AG04450 (cell line): ENCODE measurements around the gene GJB3. TPM values are rescaled to one million over a fixed set of nuclear protein-coding genes. Genes with fewer than 3 reads are reported as not detected.

Experiments
- CTCF ChIA-PET: fragments of 300-600, 350-600 bp; formaldehyde crosslinking; extraction: SDS; loops from one replicate; lab custom pipeline; 2022; ENCODE audit warnings: antibody characterized with exemption, inconsistent platforms; lab: Charles Lee
- POLR2A ChIA-PET: fragments of 350-600 bp; formaldehyde crosslinking; extraction: SDS; loops from one replicate; lab custom pipeline; 2021; ENCODE audit warnings: antibody characterized with exemption, inconsistent platforms; lab: Yijun Ruan, JAX
- DNase-seq: peaks from one replicate; pipeline ENCODE4 v3.0.0-alpha.2; 2011; ENCODE audit warnings: low read depth, low spot score
- H3K27ac ChIP-seq: one replicate; pipeline ENCODE4 v1.5.1; 2012; ENCODE audit warnings: low read depth, low read length, control low read depth
- H3K27me3 ChIP-seq: one replicate; pipeline ENCODE4 v1.6.0; 2012; ENCODE audit warnings: low read length; ENCODE audit not compliant: control insufficient read depth, insufficient read depth
- H3K4me3 ChIP-seq: 2 replicates; pipeline ENCODE4 v1.5.1; 2011; ENCODE audit warnings: mild to moderate bottlenecking, low read depth, low read length, control low read depth
- H3K9me3 ChIP-seq: 2 replicates; pipeline ENCODE4 v1.5.1; 2012; ENCODE audit warnings: low read length; ENCODE audit not compliant: control insufficient read depth, insufficient read depth
- CTCF ChIP-seq: IDR thresholded peaks from 2 replicates; pipeline ENCODE4 v1.5.1; 2011; ENCODE audit warnings: low read depth, low read length, control low read depth, inconsistent platforms
- polyA plus RNA-seq: library from polyadenylated mRNA; depleted of rRNA; stranded (reverse); fragments of >200 nt; gene quantifications from 2 replicates; pipeline ENCODE4 v1.2.3, GENCODE V29; 2011

GJB3 gene
- polyA plus RNA-seq, 1 experiment, result not detected

GRCh38 chr1:34794001-34794789 lies 13.2 kb downstream of the GJB3 start:
- POLR2A ChIA-PET, result no interaction called here
- Histone ChIP-seq H3K4me3 (no peak overlapping the region), H3K27me3 (peaks cover 16% of the 10 kb centered on the region), H3K27ac (no peak overlapping the region), H3K9me3 (peaks cover under 1% of the 10 kb centered on the region; the same call in 1 of the 2 replicates)
- DNase-seq, result no peak
- TF ChIP-seq CTCF, result no peak
- CTCF ChIA-PET, result no interaction called here

- POLR2A ChIA-PET, result no interaction called here
- Histone ChIP-seq H3K27ac (no peak overlapping the region), H3K27me3 (peaks cover 16% of the 10 kb centered on the region), H3K4me3 (no peak overlapping the region), H3K9me3 (no peaks in the 10 kb centered on the region; the same call in 1 of the 2 replicates)
- no peak for DNase-seq
- TF ChIP-seq CTCF, result no peak
- CTCF ChIA-PET, result no interaction called here
Measured at GRCh38 chr1:34794790-34795180, 13.8 kb downstream of the GJB3 start.

- TF ChIP-seq CTCF, result no peak
Measured at GRCh38 chr1:34795916-34796315, 14.9 kb downstream of the GJB3 start.

GRCh38 chr1:34796990-34797389 lies 16.0 kb downstream of the GJB3 start:
- no peak overlapping the region for H3K4me3 ChIP-seq
- H3K27me3 ChIP-seq, result peaks cover 11% of the 10 kb centered on the region
- ChIA-PET POLR2A (no interaction called here), CTCF (interaction anchor here (0.5 to 1.2 kb wide), 3 partner anchors 11 to 528 kb away, joined by 3 to 5 read pairs (median 4); no protein-coding TSS in a partner anchor)
- DNase-seq, result no peak
- no peak overlapping the region for H3K27ac ChIP-seq
- TF ChIP-seq CTCF, result no peak
- no peaks in the 10 kb centered on the region; the same call in 1 of the 2 replicates for H3K9me3 ChIP-seq

More at GRCh38 chr1:34795916-34796315, 14.9 kb downstream of the GJB3 start:
- Histone ChIP-seq H3K27ac (no peak overlapping the region), H3K9me3 (no peaks in the 10 kb centered on the region; the same call in 1 of the 2 replicates), H3K27me3 (peaks cover 13% of the 10 kb centered on the region), H3K4me3 (no peak overlapping the region)
- DNase-seq, result no peak
- ChIA-PET CTCF (interaction anchor here (1.2 kb wide), 1 partner anchor 10 kb away, joined by 4 read pairs; no protein-coding TSS in a partner anchor), POLR2A (no interaction called here)

- Histone ChIP-seq H3K4me3 (no peak overlapping the region), H3K27me3 (no peaks in the 10 kb centered on the region), H3K9me3 (no peaks in the 10 kb centered on the region), H3K27ac (no peak overlapping the region)
- no peak for DNase-seq
- ChIA-PET CTCF (interaction anchor here (0.6 kb wide), 1 partner anchor 21 kb away, joined by 4 read pairs; no protein-coding TSS in a partner anchor), POLR2A (no interaction called here)
- no peak for TF ChIP-seq CTCF
Measured at GRCh38 chr1:34800214-34800613, 19.2 kb downstream of the GJB3 start.
